ENCODE measurements around the gene SYNGR3. TPM values are rescaled to one million over a fixed set of nuclear protein-coding genes. Genes with fewer than 3 reads are reported as not detected.

Gene SYNGR3
- total RNA-seq, 1 experiment from 2014 or later = 11.9 TPM

- H3K27me3 ChIP-seq (ENCODE audit: insufficient read depth, low read length) = no peaks in the 10 kb centered on the region
- H4K91ac ChIP-seq (ENCODE audit: insufficient read length, low read depth, low read length) = no peak overlapping the region
- no peak overlapping the region for H2BK15ac ChIP-seq (ENCODE audit: low read depth, low read length)
- H3K36me3 Mint-ChIP-seq (ENCODE audit: insufficient read depth in 1 of 3, low read depth in 3 of 3) = peaks cover 18 to 49% (median 48%) of the 10 kb centered on the region in 3 experiments
- no peak overlapping the region for H2BK120ac ChIP-seq (ENCODE audit: low read depth, low read length, poor library complexity, severe bottlenecking)
- 0 out of 7 replicates have a peak overlapping the region, but pooled peaks of 1 of the 3 experiments have one; percentile 44 for H3K27ac Mint-ChIP-seq
- DNase-seq = no peak
- no peaks in the 10 kb centered on the region for H4K20me1 ChIP-seq (ENCODE audit: control insufficient read depth, insufficient read depth, insufficient read length)
- no peak overlapping the region for H2AFZ ChIP-seq (ENCODE audit: low read length)
- no peaks in the 10 kb centered on the region for H3K23me2 ChIP-seq (ENCODE audit: insufficient read length, low read depth, low read length, poor library complexity, severe bottlenecking)
- H3K14ac ChIP-seq (ENCODE audit: insufficient read depth, low read length) = no peak overlapping the region
- H3K4me2 ChIP-seq (ENCODE audit: insufficient read depth, insufficient read length, low read length) = no peak overlapping the region
- H3K56ac ChIP-seq (ENCODE audit: insufficient read length, low read depth, low read length) = no peak overlapping the region
- WGBS (ENCODE audit: extremely low coverage, insufficient read length, low lambda C conversion rate) = no CpG with 5 or more reads among the region's 53 CpGs
- H3K9ac ChIP-seq (ENCODE audit: extremely low read depth, insufficient read length, low read length) = no peak overlapping the region
- no peaks in the 10 kb centered on the region for H3K9me3 ChIP-seq (ENCODE audit: control insufficient read depth, low read depth, low read length)
- H4K5ac ChIP-seq (ENCODE audit: insufficient read length, low read depth, low read length) = no peak overlapping the region
- H3T11ph ChIP-seq (ENCODE audit: low read length) = no peak overlapping the region
- TF ChIP-seq CTCF (conservative IDR thresholded peaks at IDR 0.05) = no peak
- no peaks in the 10 kb centered on the region for H3K27me3 Mint-ChIP-seq (ENCODE audit: low read depth)
- no peak overlapping the region for H3K4ac ChIP-seq (ENCODE audit: low read depth, low read length)
- H3K4me1 Mint-ChIP-seq = peaks cover 7 to 15% of the 10 kb centered on the region in 2 experiments
- no peak overlapping the region for H3K18ac ChIP-seq (ENCODE audit: insufficient read length, low read depth, low read length)
- H3K23ac ChIP-seq (ENCODE audit: insufficient read length, low read depth, low read length) = no peak overlapping the region
- H2BK12ac ChIP-seq (ENCODE audit: insufficient read length, low read depth, low read length) = no peak overlapping the region
- H3K79me1 ChIP-seq (ENCODE audit: insufficient read depth, low read depth, low read length, poor library complexity, severe bottlenecking) = peaks cover 9% of the 10 kb centered on the region
- H2BK20ac ChIP-seq (ENCODE audit: low read depth, low read length, poor library complexity, severe bottlenecking) = no peak overlapping the region
- H2AK5ac ChIP-seq (ENCODE audit: insufficient read length, low read length) = no peak overlapping the region
- no peaks in the 10 kb centered on the region for H3K4me1 ChIP-seq (ENCODE audit: insufficient read depth, low read length)
- no peak overlapping the region for H4K8ac ChIP-seq (replicated peaks; ENCODE audit: insufficient read length, low read depth, low read length)
- no peak overlapping the region for H2BK5ac ChIP-seq (ENCODE audit: insufficient read length, low read length)
- peaks cover 5% of the 10 kb centered on the region; the same call in 1 of the 2 replicates for H3K79me2 ChIP-seq (ENCODE audit: insufficient read depth, low read length)
- H3K4me3 Mint-ChIP-seq = no peak overlapping the region
- no peaks in the 10 kb centered on the region for H3K9me3 Mint-ChIP-seq
- H3K27ac ChIP-seq (ENCODE audit: insufficient read length, low read depth, low read length) = no peak overlapping the region
Observed at GRCh38 chr16:2001456-2002355, 11.9 kb downstream of the SYNGR3 start.
